Esophagus muscularis mucosa (tissue), 4 donors: ENCODE results near the gene BAIAP2. TPM values are rescaled to one million over a fixed set of nuclear protein-coding genes. Genes with fewer than 3 reads are reported as not detected.

Experiments
- DNase-seq: peaks from one replicate; pipeline ENCODE4 v3.0.0-alpha.2; 2017; ENCODE audit errors: extremely low spot score
- H3K27ac ChIP-seq, 4 donors: fragments of 200-600 bp; sonication (generic); replicated peaks in 1 of 4; 1 replicate in 3 of 4; 2 replicates in 1 of 4; pipeline ENCODE4 v1.5.1; 2016 to 2019; ENCODE audit warnings: mild to moderate bottlenecking in 1 of 4
- H3K27me3 ChIP-seq, 4 donors: fragments of 200-600 bp; sonication (generic); one replicate each; pipeline versions ENCODE4 v1.5.1 to v1.6.0; 2016 to 2019
- H3K36me3 ChIP-seq, 4 donors: fragments of 200-600 bp; sonication (generic); one replicate each; pipeline ENCODE4 v1.5.1; 2016 to 2019
- H3K4me1 ChIP-seq, 4 donors: fragments of 200-600 bp; sonication (generic); one replicate each; pipeline ENCODE4 v1.5.1; 2016 to 2019
- H3K4me3 ChIP-seq, 4 donors: fragments of 200-600 bp; sonication (generic); 1 replicate in 2 of 4; 2 replicates in 2 of 4; pipeline ENCODE4 v1.5.1; 2016 to 2019; ENCODE audit warnings: mild to moderate bottlenecking in 4 of 4, moderate library complexity in 1 of 4
- H3K9me3 ChIP-seq, 4 donors: fragments of 200-600 bp; sonication (generic); 1 replicate in 3 of 4; 2 replicates in 1 of 4; pipeline ENCODE4 v1.5.1; 2016 to 2019
- EP300 ChIP-seq: sonication (generic); formaldehyde crosslinking; IDR thresholded peaks from one replicate; pipeline ENCODE4 v1.6.1; 2017; ENCODE audit warnings: antibody characterized with exemption
- POLR2A ChIP-seq: fragments of 450-650 bp; IDR thresholded peaks from one replicate; pipeline ENCODE4 v1.6.1; 2017; ENCODE audit warnings: antibody characterized with exemption, moderate library complexity, mild to moderate bottlenecking, low read depth
- POLR2AphosphoS5 ChIP-seq, 2 donors: sonication (generic); formaldehyde crosslinking; IDR thresholded peaks; one replicate each; pipeline ENCODE4 v1.6.1; 2017; ENCODE audit warnings: antibody characterized with exemption in 2 of 2
- WGBS: methylation state at CpG from one replicate; pipeline ENCODE4 v1.1.5; 2018; 5-methylcytosine and 5-hydroxymethylcytosine counted together
- intact Hi-C: fragments of 100-400 bp; cut with DNase I; formaldehyde crosslinking; loops from one replicate; pipeline ENCODE4 v1.15.1; 2023
- total RNA-seq, 4 donors: library from RNA; depleted of rRNA; stranded (reverse); fragments of >200 nt; gene quantifications; one replicate each; pipeline versions ENCODE4 v1.1.0 to v1.2.1, GENCODE V29; 2016
- TF ChIP-seq, protein P1 (sequence below), 3 experiments: fragments of 200-600 bp in 2 of 3; fragments of 450-650 bp in 1 of 3; sonication (generic) in 2 of 3; IDR thresholded peaks; one replicate each; pipeline ENCODE4 v1.5.1; 2017 to 2019; ENCODE audit warnings: antibody characterized with exemption in 3 of 3, mild to moderate bottlenecking in 2 of 3, moderate library complexity in 1 of 3

The BAIAP2 gene
- total RNA-seq, 4 donors from 2014 or later = 31.1 to 54.5 (median 36.7) TPM

GRCh38 chr17:80990921-80991644 is 43.9 kb upstream of the BAIAP2 start:
- H3K9me3 ChIP-seq = no peaks in the 10 kb centered on the region
- TF ChIP-seq POLR2A (no peak), POLR2AphosphoS5 (IDR thresholded peaks at IDR 0.05) (no peak), EP300 (no peak)
- TF ChIP-seq, protein P1, sequence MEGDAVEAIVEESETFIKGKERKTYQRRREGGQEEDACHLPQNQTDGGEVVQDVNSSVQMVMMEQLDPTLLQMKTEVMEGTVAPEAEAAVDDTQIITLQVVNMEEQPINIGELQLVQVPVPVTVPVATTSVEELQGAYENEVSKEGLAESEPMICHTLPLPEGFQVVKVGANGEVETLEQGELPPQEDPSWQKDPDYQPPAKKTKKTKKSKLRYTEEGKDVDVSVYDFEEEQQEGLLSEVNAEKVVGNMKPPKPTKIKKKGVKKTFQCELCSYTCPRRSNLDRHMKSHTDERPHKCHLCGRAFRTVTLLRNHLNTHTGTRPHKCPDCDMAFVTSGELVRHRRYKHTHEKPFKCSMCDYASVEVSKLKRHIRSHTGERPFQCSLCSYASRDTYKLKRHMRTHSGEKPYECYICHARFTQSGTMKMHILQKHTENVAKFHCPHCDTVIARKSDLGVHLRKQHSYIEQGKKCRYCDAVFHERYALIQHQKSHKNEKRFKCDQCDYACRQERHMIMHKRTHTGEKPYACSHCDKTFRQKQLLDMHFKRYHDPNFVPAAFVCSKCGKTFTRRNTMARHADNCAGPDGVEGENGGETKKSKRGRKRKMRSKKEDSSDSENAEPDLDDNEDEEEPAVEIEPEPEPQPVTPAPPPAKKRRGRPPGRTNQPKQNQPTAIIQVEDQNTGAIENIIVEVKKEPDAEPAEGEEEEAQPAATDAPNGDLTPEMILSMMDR (IDR thresholded peaks at IDR 0.05) = no peak
- peak overlapping the region; percentile 52 to 76 (median 74) for H3K27ac ChIP-seq
- peak overlapping the region; percentile 94 to 100 (median 98) for H3K4me3 ChIP-seq
- no peaks in the 10 kb centered on the region for H3K27me3 ChIP-seq
- peaks cover 13 to 23% (median 18%) of the 10 kb centered on the region in 4 donors for H3K36me3 ChIP-seq
- WGBS = 52% methylated on average over 22 of the region's 22 CpGs
- intact Hi-C loops = loop anchor here (2.0 kb wide), 1 partner anchor 110 kb away; no protein-coding TSS in a partner anchor
- H3K4me1 ChIP-seq = peaks cover 31 to 65% (median 61%) of the 10 kb centered on the region in 4 donors
- no peak for DNase-seq

DNA sequence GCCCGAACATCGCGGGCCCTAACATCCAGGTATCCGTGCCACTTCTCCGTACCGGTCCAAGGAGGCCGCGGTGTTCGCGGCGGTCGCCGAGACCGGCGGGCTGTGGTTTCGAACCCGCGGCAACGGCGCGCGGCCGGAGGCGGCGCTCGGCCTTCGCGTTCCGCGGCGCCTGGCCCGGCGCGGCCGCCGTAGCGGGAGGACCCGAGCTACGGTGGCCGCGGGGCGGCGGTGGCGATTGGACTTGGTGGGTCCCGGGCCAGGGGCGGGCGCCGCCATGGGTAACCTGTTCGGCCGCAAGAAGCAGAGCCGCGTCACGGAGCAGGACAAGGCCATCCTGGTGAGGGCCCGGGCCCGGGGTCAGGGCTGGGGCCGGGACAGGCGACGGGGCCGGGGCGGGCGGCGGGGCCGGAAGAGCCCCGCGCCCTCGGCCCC is 43.3 kb upstream of the BAIAP2 start, which contains the start of gene CHMP6:
CHMP6 (plus strand) TSS at position 197 of the 432 bp plus-strand sequence; CDS start at position 275, 78 bp downstream.
- no peak for TF ChIP-seq POLR2A
- TF ChIP-seq POLR2AphosphoS5 (IDR thresholded peaks at IDR 0.05) = peak in 1 of 2 donors; percentile 57
- TF ChIP-seq, protein P1 (IDR thresholded peaks at IDR 0.05) = peak; percentile 39 to 75 (median 44)
- TF ChIP-seq EP300 = no peak
- WGBS = 0% methylated on average over 14 of the region's 66 CpGs
- Histone ChIP-seq H3K4me1 (peaks cover 31 to 65% (median 61%) of the 10 kb centered on the region in 4 donors), H3K27me3 (no peaks in the 10 kb centered on the region), H3K4me3 (peak within 1 kb of the TSS; percentile 94 to 100 (median 98)), H3K36me3 (peaks cover 18 to 29% (median 23%) of the 10 kb centered on the region in 4 donors), H3K9me3 (no peaks in the 10 kb centered on the region), H3K27ac (peak within 1 kb of the TSS; percentile 52 to 76 (median 74))
- intact Hi-C loops = loop anchor here (2.0 kb wide), 1 partner anchor 109 kb away; no protein-coding TSS in a partner anchor
- no peak for DNase-seq

GRCh38 chr17:80992077-80992947 is 42.6 kb upstream of the BAIAP2 start:
- no peak for DNase-seq
- H3K4me1 ChIP-seq = peaks cover 31 to 59% (median 54%) of the 10 kb centered on the region in 4 donors
- intact Hi-C loops = no loop called here
- WGBS = 9% methylated on average over 13 of the region's 90 CpGs
- peak overlapping the region; percentile 52 to 76 (median 74) for H3K27ac ChIP-seq
- peak overlapping the region; percentile 94 to 100 (median 98) for H3K4me3 ChIP-seq
- H3K36me3 ChIP-seq = peaks cover 25 to 36% (median 30%) of the 10 kb centered on the region in 4 donors
- no peaks in the 10 kb centered on the region for H3K9me3 ChIP-seq
- TF ChIP-seq EP300 (no peak), POLR2A (no peak), POLR2AphosphoS5 (IDR thresholded peaks at IDR 0.05) (no peak)
- TF ChIP-seq, protein P1 (IDR thresholded peaks at IDR 0.05) = no peak
- H3K27me3 ChIP-seq = no peaks in the 10 kb centered on the region

DNA sequence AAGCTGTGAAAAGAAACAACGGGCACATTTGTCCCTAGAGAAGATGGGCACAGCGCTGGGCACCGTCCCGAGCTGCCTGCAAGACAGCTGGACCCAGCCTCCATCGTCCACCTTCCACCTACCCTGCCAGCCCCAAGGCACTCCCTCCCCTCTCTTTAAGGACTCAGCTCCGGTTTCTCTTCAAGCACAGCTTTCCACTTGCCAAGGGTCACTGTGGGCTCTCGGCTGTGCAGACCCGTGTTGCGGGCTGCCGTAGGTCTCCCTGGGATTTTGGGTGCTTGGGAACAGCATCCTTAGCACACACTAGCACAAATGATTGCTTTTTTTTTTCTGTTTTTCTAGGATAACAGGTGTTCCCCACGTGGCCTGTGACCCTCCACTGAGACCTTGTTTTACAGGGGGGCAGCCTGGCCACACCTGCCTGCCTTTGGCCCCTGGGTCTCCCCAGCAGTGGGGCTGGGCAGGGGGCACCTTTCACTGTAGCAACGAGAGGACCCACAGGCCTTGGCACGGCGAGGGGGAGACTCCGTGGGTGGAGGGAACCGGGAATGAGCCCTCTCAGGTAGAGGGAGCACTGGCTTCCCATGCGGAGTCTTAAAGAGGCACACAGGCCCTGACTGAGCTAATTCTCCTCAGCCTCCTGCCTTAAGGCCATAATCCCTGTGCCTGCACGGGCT is 41.9 kb upstream of the BAIAP2 start:
- Histone ChIP-seq H3K4me3 (peak overlapping the region; percentile 94 to 100 (median 98)), H3K9me3 (no peaks in the 10 kb centered on the region), H3K4me1 (peaks cover 31 to 51% (median 47%) of the 10 kb centered on the region in 4 donors), H3K27ac (no peak overlapping the region), H3K36me3 (peaks cover 33 to 44% (median 38%) of the 10 kb centered on the region in 4 donors), H3K27me3 (no peaks in the 10 kb centered on the region)
- intact Hi-C loops = no loop called here
- DNase-seq = no peak
- 39% methylated on average over 13 of the region's 18 CpGs for WGBS
- no peak for TF ChIP-seq POLR2AphosphoS5 (IDR thresholded peaks at IDR 0.05)
- TF ChIP-seq POLR2A = no peak
- TF ChIP-seq, protein P1 (IDR thresholded peaks at IDR 0.05) = no peak
- no peak for TF ChIP-seq EP300
